K562 (cell line): Measurements from ENCODE around the gene CHCHD1. TPM values are rescaled to one million over a fixed set of nuclear protein-coding genes. Genes with fewer than 3 reads are reported as not detected.

ENCODE experiments used
- BRF2 ChIP-seq: IDR thresholded peaks from 3 replicates; pipeline ENCODE4 v1.6.1; 2011; ENCODE audit warnings: borderline replicate concordance, mild to moderate bottlenecking; ENCODE audit not compliant: insufficient read length, insufficient read depth
- ETS2 ChIP-seq: IDR thresholded peaks from 2 replicates; pipeline ENCODE4 v1.6.1; 2016; ENCODE audit warnings: borderline replicate concordance, missing genetic modification characterization, mild to moderate bottlenecking, moderate library complexity, missing compliant biosample characterization; ENCODE audit not compliant: poor library complexity, severe bottlenecking
- GTF2B ChIP-seq: IDR thresholded peaks from 2 replicates; pipeline ENCODE4 v1.6.1; 2011; ENCODE audit not compliant: insufficient read length; ENCODE audit errors: extremely low read depth
- KAT7 ChIP-seq: sonication (generic); formaldehyde crosslinking; IDR thresholded peaks from 2 replicates; pipeline ENCODE4 v1.8.0; 2022; ENCODE audit warnings: missing genetic modification reagents, mild to moderate bottlenecking, borderline replicate concordance
- MTF1 ChIP-seq: fragments of 250-450 bp; sonication (Bioruptor Pico); IDR thresholded peaks from 2 replicates; pipeline ENCODE4 v1.9.0; 2021; ENCODE audit warnings: moderate library complexity, mild to moderate bottlenecking, inconsistent platforms, borderline replicate concordance
- MXD1 ChIP-seq: fragments of 250-450 bp; sonication (Bioruptor Pico); IDR thresholded peaks from 2 replicates; pipeline ENCODE4 v1.8.0; 2021; ENCODE audit warnings: borderline replicate concordance, mild to moderate bottlenecking, moderate library complexity; ENCODE audit not compliant: poor library complexity, severe bottlenecking
- POLR2AphosphoS5 ChIP-seq: IDR thresholded peaks from 2 replicates; pipeline ENCODE4 v1.6.1; 2011; ENCODE audit warnings: mild to moderate bottlenecking, low read depth, low read length, moderate library complexity; ENCODE audit not compliant: control insufficient read depth, insufficient read depth
- RERE ChIP-seq: sonication (generic); formaldehyde crosslinking; IDR thresholded peaks from 2 replicates; pipeline ENCODE4 v1.8.0; 2023; ENCODE audit warnings: missing genetic modification reagents, mild to moderate bottlenecking, borderline replicate concordance
- TRIM25 ChIP-seq: fragments of 450-650 bp; IDR thresholded peaks from 2 replicates; pipeline ENCODE4 v1.7.0; 2016; ENCODE audit warnings: borderline replicate concordance
- ZKSCAN1 ChIP-seq: fragments of 150-350 bp; IDR thresholded peaks from 2 replicates; pipeline ENCODE4 v1.6.1; 2016; ENCODE audit warnings: low read depth, low read length
- ZNF398 ChIP-seq: fragments of 250-450 bp; sonication (Bioruptor Pico); IDR thresholded peaks from 2 replicates; pipeline ENCODE4 v1.8.0; 2021; ENCODE audit warnings: moderate library complexity, mild to moderate bottlenecking, inconsistent platforms
- ZNF408 ChIP-seq: fragments of 250-450 bp; sonication (Bioruptor Pico); IDR thresholded peaks from 2 replicates; pipeline ENCODE4 v1.4.0; 2020; ENCODE audit warnings: low read depth, mild to moderate bottlenecking, moderate library complexity
- ZNF778 ChIP-seq: fragments of 450-650 bp; formaldehyde crosslinking; IDR thresholded peaks from 2 replicates; pipeline ENCODE4 v1.4.0; 2020; ENCODE audit warnings: mild to moderate bottlenecking, moderate library complexity
- polyA plus RNA-seq, 8 experiments: library from polyadenylated mRNA; depleted of rRNA in 4 of 8; stranded (reverse) in 5 of 8; unstranded in 3 of 8; fragments of >200 nt; fragmentation: Nextera tagmentation in 2 of 8; fragmentation: Illumina TruSeq in 1 of 8; extraction: Ambion mirVana in 2 of 8; extraction: Trizol in 1 of 8; gene quantifications; 2 replicates each; pipeline versions ENCODE4 v1.2.1 to v1.2.3, GENCODE V29; 2011 to 2014; ENCODE audit warnings: inconsistent platforms in 1 of 8, missing spikeins in 1 of 8
- total RNA-seq, 7 experiments: library from RNA; depleted of rRNA in 6 of 7; stranded (reverse); fragments of >200 nt in 6 of 7; fragmentation: Illumina TruSeq in 2 of 7; extraction: Trizol in 2 of 7; gene quantifications; 2 replicates each; pipeline versions ENCODE4 v1.2.1 to v1.2.3, GENCODE V29; 2011 to 2021; ENCODE audit warnings: low replicate concordance in 1 of 7

The CHCHD1 gene
- total and polyA plus RNA-seq, 9 of the 15 experiments (the other 6 are each of a cell fraction or from before 2014, with no cell fraction given): 52.9 to 126 (median 83.4) TPM

- no peak for TF ChIP-seq ZNF778 (CRISPR knock-in tag)
- TF ChIP-seq MTF1 (CRISPR knock-in tag): no peak
- no peak for TF ChIP-seq MXD1 (CRISPR knock-in tag)
- TF ChIP-seq TRIM25: no peak
- TF ChIP-seq ETS2 (tag): no peak
- TF ChIP-seq KAT7: no peak
- TF ChIP-seq BRF2: no peak
- TF ChIP-seq RERE (CRISPR knock-in tag): no peak
- TF ChIP-seq GTF2B: peak; percentile 64
- TF ChIP-seq POLR2AphosphoS5: peak; percentile 91
- no peak for TF ChIP-seq ZNF408 (CRISPR knock-in tag)
- TF ChIP-seq ZKSCAN1: peak; percentile 67; the same call in 1 of the 2 replicates
- TF ChIP-seq ZNF398: no peak
Observed at GRCh38 chr10:73781879-73782748, at the start of gene CHCHD1 (continued).
